Peyer's patch (tissue), 4 donors: ENCODE data around the gene AXIN1.

Experiments
- POLR2A ChIP-seq, 2 donors: fragments of 450-650 bp; IDR thresholded peaks; one replicate each; pipeline ENCODE4 v1.5.1; 2017; ENCODE audit warnings: antibody characterized with exemption in 2 of 2, mild to moderate bottlenecking in 2 of 2, moderate library complexity in 2 of 2
- TF ChIP-seq, protein P1 (sequence below), 6 experiments: fragments of 450-650 bp in 4 of 6; fragments of 200-600 bp in 2 of 6; sonication (generic) in 1 of 6; IDR thresholded peaks; one replicate each; pipeline ENCODE4 v1.5.1; 2017 to 2019; ENCODE audit warnings: antibody characterized with exemption in 6 of 6, mild to moderate bottlenecking in 3 of 6, moderate library complexity in 1 of 6

DNA sequence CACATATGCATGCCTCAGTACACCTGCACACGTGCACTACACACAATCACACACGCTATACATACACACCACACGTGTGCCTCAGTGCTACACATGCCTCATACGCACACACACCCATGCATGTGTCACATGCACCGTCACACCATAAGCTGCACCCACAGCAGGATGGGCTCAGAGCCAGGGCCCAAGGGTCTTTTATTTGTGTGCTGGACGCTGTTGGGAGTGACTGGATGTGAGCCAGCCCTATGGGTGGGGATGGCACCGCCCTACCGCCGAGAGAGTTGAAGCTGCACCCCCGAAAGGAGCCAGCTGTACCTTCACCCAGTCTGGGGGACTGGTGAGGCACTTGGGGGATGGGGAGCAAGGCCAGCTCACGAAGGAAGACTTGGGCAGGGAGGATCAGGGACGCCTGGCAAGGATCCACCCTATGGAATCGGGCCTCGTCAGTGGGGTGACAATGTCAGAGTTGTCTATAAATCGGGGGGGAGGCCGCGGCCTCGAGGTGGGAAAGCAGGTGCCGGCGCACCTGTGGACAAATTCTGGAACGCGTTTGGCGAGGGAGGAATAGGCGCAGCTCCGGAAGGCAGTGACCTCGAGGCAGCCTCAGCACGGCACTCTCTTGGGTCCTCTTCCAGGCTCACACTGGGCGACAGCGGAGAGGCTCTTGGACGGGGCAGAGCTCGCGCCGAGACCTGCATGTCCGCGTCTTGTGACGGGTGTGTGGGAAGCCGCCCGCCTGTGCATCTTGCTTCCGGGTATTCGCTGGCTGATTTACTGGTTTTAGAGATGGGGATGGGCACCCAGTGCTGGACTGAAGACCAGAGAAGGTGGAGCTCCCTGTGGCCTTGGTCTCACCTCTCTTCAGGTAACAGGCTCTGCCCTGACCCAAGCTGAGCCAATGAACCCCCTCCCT is 84.1 kb downstream of the AXIN1 start:
- TF ChIP-seq, protein P1, sequence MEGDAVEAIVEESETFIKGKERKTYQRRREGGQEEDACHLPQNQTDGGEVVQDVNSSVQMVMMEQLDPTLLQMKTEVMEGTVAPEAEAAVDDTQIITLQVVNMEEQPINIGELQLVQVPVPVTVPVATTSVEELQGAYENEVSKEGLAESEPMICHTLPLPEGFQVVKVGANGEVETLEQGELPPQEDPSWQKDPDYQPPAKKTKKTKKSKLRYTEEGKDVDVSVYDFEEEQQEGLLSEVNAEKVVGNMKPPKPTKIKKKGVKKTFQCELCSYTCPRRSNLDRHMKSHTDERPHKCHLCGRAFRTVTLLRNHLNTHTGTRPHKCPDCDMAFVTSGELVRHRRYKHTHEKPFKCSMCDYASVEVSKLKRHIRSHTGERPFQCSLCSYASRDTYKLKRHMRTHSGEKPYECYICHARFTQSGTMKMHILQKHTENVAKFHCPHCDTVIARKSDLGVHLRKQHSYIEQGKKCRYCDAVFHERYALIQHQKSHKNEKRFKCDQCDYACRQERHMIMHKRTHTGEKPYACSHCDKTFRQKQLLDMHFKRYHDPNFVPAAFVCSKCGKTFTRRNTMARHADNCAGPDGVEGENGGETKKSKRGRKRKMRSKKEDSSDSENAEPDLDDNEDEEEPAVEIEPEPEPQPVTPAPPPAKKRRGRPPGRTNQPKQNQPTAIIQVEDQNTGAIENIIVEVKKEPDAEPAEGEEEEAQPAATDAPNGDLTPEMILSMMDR (IDR thresholded peaks at IDR 0.05) = no peak
- TF ChIP-seq POLR2A (IDR thresholded peaks at IDR 0.05) = peak; percentile 64 to 90
